ENCODE measurements around the gene ARHGAP42. TPM values are rescaled to one million over a fixed set of nuclear protein-coding genes. Genes with fewer than 3 reads are reported as not detected.

Gene ARHGAP42
- total and polyA plus RNA-seq, 10 of the 15 experiments (the other 5 are each of a cell fraction or from before 2014, with no cell fraction given): 1.8 to 6.3 (median 3.2) TPM

GRCh38 chr11:100892886-100893285 is 205.8 kb downstream of the ARHGAP42 start:
- H4K20me1 ChIP-seq (ENCODE audit: control insufficient read depth, insufficient read depth): no peaks in the 10 kb centered on the region
- no peak for ATAC-seq
- in situ Hi-C loops (cut with MboI): no loop called here
- ChIA-PET SMC1A (ENCODE audit: uncharacterized antibody, unreplicated experiment) (no interaction called here), CTCF (no interaction called here), POLR2A (no interaction called here), RAD21 (ENCODE audit: unreplicated experiment) (no interaction called here)
- no peak overlapping the region for H3K4me2 ChIP-seq (ENCODE audit: control insufficient read depth, insufficient read depth)
- no peak for FAIRE-seq
- H2AFZ ChIP-seq (ENCODE audit: control insufficient read depth, low read depth, low read length): no peak overlapping the region
- TF ChIP-seq PML (IDR thresholded peaks at IDR 0.05; ENCODE audit: low read length) (no peak), SUZ12 (IDR thresholded peaks at IDR 0.05; ENCODE audit: unreplicated experiment) (no peak), CREB1 (IDR thresholded peaks at IDR 0.05; ENCODE audit: low read depth) (no peak), IRF5 (IDR thresholded peaks at IDR 0.05; ENCODE audit: borderline replicate concordance) (no peak), HCFC1 (IDR thresholded peaks at IDR 0.05; ENCODE audit: low read length) (no peak), SREBF1 (IDR thresholded peaks at IDR 0.05; ENCODE audit: low read length) (no peak), ZNF274 (IDR thresholded peaks at IDR 0.05; ENCODE audit: insufficient read depth, insufficient read length) (no peak), IKZF2 (IDR thresholded peaks at IDR 0.05) (no peak), FOXK2 (IDR thresholded peaks at IDR 0.05) (no peak), IRF3 (IDR thresholded peaks at IDR 0.05) (no peak), SMAD5 (IDR thresholded peaks at IDR 0.05; ENCODE audit: low read depth) (no peak), E4F1 (IDR thresholded peaks at IDR 0.05; ENCODE audit: borderline replicate concordance, partially characterized antibody) (no peak), NFIC (IDR thresholded peaks at IDR 0.05; ENCODE audit: low read depth, low read length) (no peak), CEBPZ (IDR thresholded peaks at IDR 0.05; ENCODE audit: low read depth, low read length) (no peak)
- no peaks in the 10 kb centered on the region for H3K4me1 ChIP-seq (ENCODE audit: control insufficient read depth, insufficient read depth, low read length)
- H3K27me3 ChIP-seq (replicated peaks in 1 of 2; ENCODE audit: control insufficient read depth in 2 of 2, insufficient read depth in 2 of 2, low read length in 1 of 2): no peaks in the 10 kb centered on the region
- H3K79me2 ChIP-seq (ENCODE audit: control insufficient read depth, insufficient read depth, low read length): no peaks in the 10 kb centered on the region
- intact Hi-C loops (cut with micrococcal nuclease; ENCODE audit: unreplicated experiment): no loop called here
- DNase-seq (ENCODE audit: low read depth, low spot score): no peak
- no peak overlapping the region for H3K27ac ChIP-seq (ENCODE audit: control insufficient read depth, insufficient read depth)
- no peak overlapping the region for H3K4me3 ChIP-seq
- no peak overlapping the region for H3K9ac ChIP-seq (ENCODE audit: control insufficient read depth, insufficient read depth, low read length)
- H3K36me3 ChIP-seq (ENCODE audit: control insufficient read depth in 2 of 2, insufficient read depth in 2 of 2, low read length in 1 of 2): no peaks in the 10 kb centered on the region
- whole genome bisulfite sequencing (ENCODE audit: insufficient coverage, insufficient replicate concordance, low lambda C conversion rate, missing lambda C conversion rate): 0% methylated on average over 1 of the region's 1 CpG
- H3K9me3 ChIP-seq (replicated peaks; ENCODE audit: control insufficient read depth, insufficient read depth, low read length): no peaks in the 10 kb centered on the region
- no TSS peak for BruUV-seq (replicated peaks)

All from GM12878 (cell line).